AG08396 (cell line): ENCODE measurements around the gene PLD1.
"Not testable (repeated sequence)": the region's sequence is repeated elsewhere in the genome, so short reads cannot be mapped to it uniquely, and the experiment has no call there.

Experiments used
- DNase-seq: peaks from one replicate; pipeline ENCODE4 v3.0.0; 2012; ENCODE audit warnings: low spot score, mixed read lengths

The PLD1 gene, protein sequence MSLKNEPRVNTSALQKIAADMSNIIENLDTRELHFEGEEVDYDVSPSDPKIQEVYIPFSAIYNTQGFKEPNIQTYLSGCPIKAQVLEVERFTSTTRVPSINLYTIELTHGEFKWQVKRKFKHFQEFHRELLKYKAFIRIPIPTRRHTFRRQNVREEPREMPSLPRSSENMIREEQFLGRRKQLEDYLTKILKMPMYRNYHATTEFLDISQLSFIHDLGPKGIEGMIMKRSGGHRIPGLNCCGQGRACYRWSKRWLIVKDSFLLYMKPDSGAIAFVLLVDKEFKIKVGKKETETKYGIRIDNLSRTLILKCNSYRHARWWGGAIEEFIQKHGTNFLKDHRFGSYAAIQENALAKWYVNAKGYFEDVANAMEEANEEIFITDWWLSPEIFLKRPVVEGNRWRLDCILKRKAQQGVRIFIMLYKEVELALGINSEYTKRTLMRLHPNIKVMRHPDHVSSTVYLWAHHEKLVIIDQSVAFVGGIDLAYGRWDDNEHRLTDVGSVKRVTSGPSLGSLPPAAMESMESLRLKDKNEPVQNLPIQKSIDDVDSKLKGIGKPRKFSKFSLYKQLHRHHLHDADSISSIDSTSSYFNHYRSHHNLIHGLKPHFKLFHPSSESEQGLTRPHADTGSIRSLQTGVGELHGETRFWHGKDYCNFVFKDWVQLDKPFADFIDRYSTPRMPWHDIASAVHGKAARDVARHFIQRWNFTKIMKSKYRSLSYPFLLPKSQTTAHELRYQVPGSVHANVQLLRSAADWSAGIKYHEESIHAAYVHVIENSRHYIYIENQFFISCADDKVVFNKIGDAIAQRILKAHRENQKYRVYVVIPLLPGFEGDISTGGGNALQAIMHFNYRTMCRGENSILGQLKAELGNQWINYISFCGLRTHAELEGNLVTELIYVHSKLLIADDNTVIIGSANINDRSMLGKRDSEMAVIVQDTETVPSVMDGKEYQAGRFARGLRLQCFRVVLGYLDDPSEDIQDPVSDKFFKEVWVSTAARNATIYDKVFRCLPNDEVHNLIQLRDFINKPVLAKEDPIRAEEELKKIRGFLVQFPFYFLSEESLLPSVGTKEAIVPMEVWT

DNA sequence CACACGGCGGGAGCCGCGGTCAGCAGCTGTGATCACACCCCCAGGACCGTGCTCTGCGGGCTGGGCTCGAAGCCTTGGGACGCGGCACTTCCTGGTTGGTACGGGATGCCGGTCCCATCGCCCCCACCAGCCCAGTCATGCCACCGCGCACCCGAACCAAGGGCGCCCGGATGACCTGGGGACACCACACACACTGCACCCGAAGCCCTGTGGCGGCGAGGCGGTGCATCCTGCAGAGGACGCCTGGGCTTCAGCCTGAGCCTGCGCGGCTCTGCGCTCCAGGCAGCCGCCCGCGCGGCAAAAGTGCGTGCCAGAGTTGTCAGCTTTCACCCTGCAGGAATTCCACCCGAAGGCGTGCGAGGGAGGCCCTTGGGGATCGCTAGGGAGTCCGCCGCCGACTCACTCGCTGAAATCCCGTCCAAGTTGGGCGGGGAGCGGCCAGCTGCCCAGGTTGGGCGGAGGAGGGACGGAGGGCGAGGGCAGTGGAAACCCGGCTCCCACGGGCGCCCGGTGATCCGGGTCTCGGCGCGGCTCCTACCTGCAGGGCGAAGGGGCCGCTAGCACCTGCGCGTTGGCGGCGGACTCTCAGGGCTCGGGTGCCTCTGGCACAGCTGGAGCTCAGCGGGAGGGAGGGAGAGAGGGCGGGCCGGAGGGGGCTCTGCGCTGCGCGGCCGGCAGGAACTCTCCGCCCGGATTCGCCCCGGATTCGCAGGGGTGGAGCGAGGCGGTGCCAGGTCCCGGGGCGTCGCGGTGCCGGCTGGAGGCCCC lies at the start of gene PLD1:
Gene PLD1, minus strand, starts transcription at position 623 of the 768 bp plus-strand sequence. CDS start 72,432 bp downstream, outside the sequence.
- peak; percentile 93 for DNase-seq

DNA sequence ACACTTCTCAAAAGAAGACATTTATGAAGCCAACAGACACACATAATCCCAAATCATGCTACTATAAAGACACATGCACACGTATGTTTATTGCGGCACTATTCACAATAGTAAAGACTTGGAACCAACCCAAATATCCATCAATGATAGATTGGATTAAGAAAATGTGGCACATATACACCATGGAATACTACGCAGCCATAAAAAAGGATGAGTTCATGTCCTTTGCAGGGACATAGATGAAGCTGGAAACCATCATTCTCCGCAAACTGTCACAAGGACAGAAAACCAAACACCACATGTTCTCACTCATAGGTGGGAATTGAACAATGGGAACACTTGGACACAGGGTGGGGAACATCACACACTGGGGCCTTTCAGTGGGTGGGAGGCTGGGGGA lies 48.5 kb upstream of the PLD1 start:
- not testable (repeated sequence) for DNase-seq

DNA sequence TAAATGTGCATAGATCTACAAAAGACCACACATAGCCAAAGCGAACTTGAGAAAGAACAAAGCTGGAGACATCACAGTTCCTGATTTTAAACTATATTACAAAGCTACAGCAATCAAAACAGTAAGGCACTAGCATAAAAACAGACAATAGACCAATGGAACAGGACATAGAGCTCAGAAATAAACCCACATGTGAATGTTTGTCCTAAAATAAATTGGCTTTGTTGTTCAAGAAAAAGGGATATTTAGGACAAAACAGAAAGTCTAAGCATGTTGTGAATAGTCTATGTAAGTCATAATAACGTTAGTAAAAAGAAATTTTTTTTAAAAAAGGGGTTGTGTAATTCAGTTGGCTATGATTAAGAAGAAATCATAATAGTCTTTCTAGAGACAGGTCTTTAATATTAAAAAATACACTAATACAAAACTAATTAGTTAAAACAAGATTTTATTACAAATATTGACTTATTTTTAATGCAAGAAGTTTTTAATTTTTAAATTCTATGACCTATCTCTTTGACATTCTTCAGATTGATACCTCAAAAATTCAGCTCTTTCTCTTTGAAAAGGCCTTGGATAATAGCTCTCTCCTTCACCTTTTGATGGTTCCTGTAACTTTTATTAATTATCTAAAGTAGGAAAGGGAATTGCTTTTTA lies 44.5 kb upstream of the PLD1 start:
- no peak for DNase-seq

DNA sequence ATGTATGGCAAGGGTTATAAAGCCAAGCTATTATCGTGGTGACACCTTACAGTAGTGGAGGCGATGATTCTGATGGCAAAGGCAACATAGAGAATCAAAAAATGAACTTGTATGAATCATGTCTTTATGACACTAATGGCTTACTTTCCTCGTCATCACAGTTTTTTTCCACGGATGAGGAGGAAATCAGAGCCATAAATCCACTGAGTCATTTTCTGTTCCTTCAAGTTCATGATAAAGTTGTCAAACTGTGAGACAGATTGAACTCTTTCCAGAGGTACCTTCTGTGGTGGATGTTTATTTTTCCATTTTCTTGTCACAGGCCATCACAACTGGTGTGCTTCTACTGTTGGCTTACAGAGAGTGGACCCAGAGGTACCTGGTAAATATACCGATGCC lies 41.4 kb upstream of the PLD1 start:
- DNase-seq = no peak

DNA sequence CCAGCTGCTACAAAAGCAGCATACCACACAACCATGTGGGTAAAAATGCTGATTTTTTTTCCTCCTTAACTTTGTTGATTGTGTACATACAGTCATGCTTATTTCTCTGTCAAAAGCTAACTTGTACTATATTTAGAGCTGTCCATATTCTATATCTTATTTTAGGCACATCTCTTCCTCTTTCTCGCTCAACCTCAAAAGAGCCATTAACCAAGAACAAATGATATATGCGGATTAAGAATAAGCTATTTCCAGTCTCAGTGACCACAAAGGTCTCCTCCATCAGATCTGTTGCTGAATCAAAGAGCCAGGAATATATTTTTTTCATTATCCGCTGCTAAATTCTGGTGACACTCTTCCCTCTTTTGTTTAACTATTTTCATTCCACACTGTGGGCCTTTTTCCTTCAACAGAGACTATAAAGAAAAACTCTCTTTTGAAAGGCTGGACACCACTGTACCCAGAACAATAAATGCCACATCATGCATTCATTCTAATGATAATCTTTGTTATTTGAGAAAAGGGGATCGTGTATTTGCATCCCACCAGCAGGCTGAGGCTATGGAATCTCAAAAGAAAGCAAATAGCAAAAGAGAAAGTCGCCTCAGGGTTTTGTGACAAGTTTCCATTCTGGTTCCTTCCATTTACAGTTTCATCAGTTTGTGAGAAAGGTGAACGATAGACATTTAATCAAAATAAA lies 40.8 kb upstream of the PLD1 start:
- DNase-seq = no peak

GRCh38 chr3:171850320-171850959 lies 40.2 kb upstream of the PLD1 start:
- no peak for DNase-seq

- no peak for DNase-seq
These were observed 39.5 kb upstream of the PLD1 start for GRCh38 chr3:171849617-171850319.

DNA sequence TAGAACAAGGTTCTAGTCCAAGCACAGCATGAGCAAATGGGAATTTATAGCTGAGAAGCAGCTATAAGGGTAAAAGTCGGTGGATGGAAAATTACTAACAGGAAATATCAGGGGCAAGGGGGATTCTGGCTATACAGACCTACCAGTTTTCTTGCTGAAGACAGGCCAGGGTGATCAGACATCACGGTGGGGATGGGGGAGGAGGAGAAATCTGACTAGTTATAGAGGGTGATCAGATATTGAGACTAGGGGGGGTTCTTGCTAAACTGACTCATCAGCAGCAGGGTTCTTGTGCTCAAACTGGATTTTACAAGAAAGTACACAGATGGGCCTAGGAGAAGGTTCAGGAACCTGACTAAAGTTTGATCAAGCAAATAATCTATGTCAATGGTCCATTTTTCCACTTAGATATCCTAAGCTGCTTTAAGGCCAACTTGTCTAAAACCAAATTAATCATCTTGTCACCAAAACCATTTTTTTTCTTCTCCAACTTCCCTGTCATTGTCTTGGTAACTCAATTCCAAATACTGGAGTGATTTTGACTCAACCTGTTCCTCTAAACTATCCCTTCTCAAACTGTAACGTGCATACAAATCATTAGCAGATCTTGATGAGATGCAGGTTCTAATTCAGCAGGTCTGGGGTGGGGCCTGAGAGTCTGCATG lies 37.4 kb upstream of the PLD1 start:
- no peak for DNase-seq

DNA sequence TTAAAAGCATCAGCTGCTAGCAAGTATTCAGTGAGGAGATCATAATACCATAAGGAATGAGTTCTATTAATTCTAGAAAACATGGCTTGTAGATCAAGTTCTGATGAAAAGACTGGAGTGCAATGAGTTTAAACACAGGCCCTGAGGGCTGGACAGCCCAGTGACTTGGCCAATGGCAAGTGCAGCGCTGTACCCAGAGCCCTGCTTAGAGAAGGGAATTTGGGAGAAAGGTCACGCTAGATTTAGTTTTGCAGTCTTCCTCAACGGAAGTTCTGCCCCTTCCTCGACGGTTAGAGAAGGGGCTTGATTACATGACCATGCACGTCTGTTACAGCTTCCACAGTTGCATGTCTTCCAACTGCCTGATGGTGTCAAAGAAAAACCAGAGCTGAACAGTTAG lies 36.9 kb upstream of the PLD1 start:
- no peak for DNase-seq

DNA sequence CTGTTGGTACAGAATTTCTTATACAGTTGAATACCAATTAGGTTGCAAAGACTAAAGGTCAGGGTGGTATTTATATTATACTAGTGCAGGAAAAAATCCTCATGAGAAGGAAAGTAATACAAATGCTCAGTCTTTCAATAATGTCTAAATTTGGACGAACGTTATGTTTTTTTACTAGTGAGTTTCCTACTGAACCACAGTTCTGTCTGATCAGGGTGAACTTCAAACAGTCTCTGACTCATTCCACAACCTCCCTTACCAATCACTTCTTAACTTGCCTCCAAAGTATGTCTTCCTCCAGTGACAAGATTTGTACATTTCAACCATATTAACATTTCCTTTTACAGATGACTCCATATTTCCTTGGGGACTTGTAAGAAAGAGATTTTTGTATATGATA lies 36.3 kb upstream of the PLD1 start:
- DNase-seq = no peak

- DNase-seq = no peak
These were observed 35.4 kb upstream of the PLD1 start for GRCh38 chr3:171845481-171846284.

- no peak for DNase-seq
These were observed 34.6 kb upstream of the PLD1 start for GRCh38 chr3:171844873-171845272.

GRCh38 chr3:171842864-171843518 lies 32.7 kb upstream of the PLD1 start, which contains the start of gene TMEM212:
TSS of gene TMEM212 (plus strand) at chr3:171843349. CDS start at chr3:171843384, 35 bp downstream.
- no peak for DNase-seq

DNA sequence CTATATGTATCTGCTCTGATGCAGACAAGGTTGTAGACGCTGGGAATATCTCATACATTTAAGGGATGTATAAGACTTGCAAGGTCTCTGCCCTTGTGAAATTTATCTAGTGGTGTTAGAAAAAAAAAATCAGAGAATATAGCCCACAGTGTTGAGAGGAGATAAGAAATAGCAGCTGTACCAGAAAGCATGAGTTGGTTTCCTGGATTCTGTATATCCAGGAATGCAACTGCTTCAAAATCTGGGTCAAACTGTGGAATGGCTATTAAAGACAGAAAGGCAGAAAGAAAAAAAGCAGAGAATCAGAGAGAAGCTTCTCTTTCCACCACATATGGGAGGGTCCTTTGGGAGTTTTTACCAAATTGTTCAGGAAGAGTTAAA lies 31.3 kb upstream of the PLD1 start:
- no peak for DNase-seq

DNA sequence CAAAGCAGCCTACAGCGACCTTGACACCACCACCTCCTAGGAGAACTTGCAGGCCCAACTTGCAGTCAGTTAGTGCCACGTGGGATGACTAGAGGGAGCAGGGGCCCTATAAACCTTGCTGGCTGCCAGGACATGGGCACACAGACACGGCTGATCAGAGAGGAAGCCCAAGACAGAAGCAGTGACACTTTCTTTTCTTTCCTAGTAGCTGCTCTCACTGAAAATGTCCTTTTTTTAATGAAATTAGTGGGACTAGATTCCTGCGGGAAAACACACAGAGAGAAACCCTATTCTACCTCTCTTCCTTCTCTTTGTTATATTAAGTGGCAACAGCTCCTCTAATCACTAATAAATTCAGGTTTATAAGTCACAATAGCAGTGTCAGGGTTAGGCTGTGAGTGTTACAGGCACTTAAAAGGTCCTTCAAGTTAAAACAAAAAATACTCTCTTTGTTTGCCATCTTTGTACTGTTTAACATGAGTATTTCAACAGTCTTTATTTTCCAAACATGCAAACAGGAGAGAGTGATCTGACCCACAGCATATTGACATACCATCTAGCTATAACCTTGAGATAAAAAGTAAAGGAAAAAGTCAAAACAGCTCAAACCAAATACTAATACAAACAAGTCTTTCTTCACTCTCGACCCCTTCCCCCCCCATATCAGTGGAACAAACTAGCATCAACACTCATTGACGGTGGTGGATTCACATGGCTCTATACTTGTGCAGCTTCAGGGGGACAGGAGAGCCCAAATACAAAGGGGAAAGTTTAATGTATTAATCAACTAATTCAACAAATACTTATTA lies 30.7 kb upstream of the PLD1 start:
- no peak for DNase-seq

DNA sequence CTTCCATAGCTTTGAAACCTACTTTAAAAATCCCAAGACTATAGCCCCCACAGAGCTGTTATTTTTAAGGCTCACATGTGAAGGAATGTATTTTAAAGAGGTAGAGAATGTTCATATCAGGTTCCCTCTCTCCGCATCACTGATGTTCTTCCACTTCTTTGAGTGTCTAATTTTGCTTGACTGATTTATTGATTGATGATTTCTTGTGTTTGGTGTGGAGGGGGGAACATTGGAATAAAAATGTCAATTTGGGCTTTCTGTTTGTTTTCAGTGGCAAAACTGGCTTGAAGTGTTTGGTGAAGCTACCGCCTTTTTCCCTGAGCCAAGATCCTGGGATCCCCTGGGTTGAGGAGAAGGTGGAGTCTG lies 30.1 kb upstream of the PLD1 start:
- no peak for DNase-seq

DNA sequence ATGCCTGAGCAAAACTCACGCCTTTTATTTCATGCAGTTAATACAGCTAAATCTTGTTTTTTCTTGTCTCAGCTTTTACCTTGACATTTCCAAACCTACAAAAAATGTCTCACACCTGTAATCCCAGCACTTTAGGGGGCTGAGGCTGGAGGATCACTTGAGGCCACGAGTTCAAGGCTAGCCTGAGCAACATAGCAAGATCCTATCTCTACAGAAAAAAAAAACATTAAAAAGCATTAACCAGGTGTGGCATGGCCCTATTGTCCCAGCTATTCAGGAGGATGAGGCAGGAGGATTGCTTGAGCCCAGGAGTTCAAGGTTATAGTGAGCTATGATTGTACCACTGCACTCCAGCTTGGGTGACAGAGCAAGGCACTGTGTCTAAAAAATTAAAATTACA lies 29.0 kb upstream of the PLD1 start:
- no peak for DNase-seq
